Vagina (tissue), 2 donors: ENCODE measurements around the gene KCND2.

Experiments
- CTCF ChIP-seq, 3 experiments: fragments of 450-650 bp in 2 of 3; fragments of 200-600 bp in 1 of 3; sonication (generic) in 1 of 3; IDR thresholded peaks; one replicate each; pipeline ENCODE4 v1.5.1; 2017 to 2019; ENCODE audit warnings: antibody characterized with exemption in 3 of 3, mild to moderate bottlenecking in 2 of 3, moderate library complexity in 2 of 3
- POLR2A ChIP-seq, 2 donors: fragments of 450-650 bp; IDR thresholded peaks; one replicate each; pipeline ENCODE4 v1.6.1; 2017; ENCODE audit warnings: antibody characterized with exemption in 2 of 2, mild to moderate bottlenecking in 2 of 2, moderate library complexity in 2 of 2
- POLR2AphosphoS5 ChIP-seq, 2 donors: sonication (generic); formaldehyde crosslinking; IDR thresholded peaks; one replicate each; pipeline ENCODE4 v1.9.0; 2017; ENCODE audit warnings: antibody characterized with exemption in 2 of 2, mild to moderate bottlenecking in 2 of 2, low read depth in 1 of 2; ENCODE audit not compliant: insufficient read depth in 1 of 2

GRCh38 chr7:120462991-120463390 lies 190.0 kb downstream of the KCND2 start:
- TF ChIP-seq CTCF (IDR thresholded peaks at IDR 0.05) (no peak), POLR2A (IDR thresholded peaks at IDR 0.05) (no peak), POLR2AphosphoS5 (IDR thresholded peaks at IDR 0.05; ENCODE audit: insufficient read depth in 1 of 2, low read depth in 1 of 2) (no peak)
